ENCODE results near the gene KCNAB1.
"Not testable (repeated sequence)": the region's sequence is repeated elsewhere in the genome, so short reads cannot be mapped to it uniquely, and the experiment has no call there.

Gene KCNAB1

DNA sequence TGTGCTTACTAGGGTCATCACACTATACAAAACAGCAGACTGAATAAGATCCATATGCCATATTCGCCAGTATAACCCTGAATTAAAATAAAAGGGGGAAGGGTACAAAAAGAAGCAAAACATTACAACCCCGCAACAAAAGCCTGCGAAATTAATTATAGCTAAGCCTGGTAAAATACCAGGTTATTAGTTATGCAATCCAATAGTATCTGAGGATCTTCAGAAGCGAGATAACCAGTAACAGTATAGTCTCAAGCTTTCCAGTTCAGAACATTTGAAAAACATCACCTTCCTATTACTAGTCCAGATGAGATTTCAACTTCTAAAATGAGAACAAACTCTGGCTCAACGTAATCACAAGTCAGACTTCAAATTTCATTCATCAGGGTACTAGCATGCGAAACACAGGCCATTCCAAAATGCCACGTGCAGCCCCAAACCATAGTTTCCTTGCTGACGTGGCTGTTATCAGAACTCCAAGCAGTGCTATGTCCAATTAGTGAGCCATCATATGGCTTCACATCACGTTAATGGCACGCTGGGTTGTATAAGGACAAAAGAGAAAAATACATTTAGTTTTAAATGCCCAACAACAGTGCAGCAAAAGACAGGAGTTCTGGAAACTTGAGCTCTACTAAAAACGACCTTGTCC is 433.5 kb downstream of the KCNAB1 start:
- DNase-seq: no peak

DNA sequence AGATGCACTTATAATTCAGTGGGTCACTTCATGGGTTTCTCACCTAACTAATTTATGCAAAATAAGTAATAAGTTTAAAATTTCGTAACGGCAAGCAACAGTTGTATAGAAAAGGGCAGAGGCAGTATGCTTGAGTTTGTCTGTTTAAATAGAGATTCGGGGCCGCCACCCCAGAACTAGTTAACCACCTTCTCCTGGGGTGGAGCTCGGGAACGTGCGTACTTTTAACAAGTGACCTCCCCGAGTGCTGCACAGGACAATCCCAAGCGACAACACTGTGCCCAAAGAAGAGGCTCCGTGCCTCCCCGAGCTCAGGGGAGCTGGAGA is 434.1 kb downstream of the KCNAB1 start:
- DNase-seq: no peak

DNA sequence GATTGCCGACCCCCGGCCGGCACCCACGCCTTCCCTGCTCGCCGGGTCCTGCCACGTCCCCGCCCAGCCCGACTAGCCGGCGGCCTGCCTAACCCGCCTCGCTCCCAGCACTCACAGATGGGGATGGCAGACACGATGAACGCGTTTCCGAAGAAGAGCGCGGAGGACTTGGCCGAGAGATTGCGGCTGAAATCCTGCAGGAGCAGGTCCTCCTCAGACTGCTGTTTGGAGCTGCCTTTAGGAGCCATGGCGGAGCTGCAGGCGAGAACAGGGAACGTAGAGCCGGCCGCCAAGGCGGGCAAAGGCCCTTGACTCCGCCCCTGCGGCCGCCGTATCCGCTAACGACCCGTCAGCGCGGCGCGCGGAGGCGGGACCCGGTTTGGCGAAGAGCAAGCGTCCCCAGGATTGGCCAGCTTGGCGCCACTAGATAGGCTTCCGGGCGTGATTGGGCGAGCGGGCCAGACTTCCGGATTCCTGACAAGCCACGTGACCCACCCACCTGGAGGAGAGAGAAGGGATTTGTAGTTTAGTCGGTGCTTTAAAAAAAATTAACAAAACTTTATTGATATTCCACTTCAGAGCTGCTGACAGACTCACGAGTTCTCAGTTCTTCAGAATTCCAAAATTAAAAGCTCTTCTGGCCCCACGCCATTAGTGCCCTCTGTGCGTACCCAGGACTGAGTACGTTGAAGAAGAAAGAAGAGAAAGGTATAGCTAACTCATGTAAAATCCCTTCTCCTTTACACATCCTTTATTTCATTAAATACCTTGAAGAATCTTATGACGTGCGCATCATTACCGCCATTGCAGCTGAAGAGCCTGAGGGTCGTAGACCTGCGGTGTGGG is 434.7 kb downstream of the KCNAB1 start, which contains the start of gene SSR3:
TSS of gene SSR3 (minus strand) at position 276 of the 846 bp plus-strand sequence. CDS start at position 248, 28 bp downstream.
- peak; percentile 98 for DNase-seq

DNA sequence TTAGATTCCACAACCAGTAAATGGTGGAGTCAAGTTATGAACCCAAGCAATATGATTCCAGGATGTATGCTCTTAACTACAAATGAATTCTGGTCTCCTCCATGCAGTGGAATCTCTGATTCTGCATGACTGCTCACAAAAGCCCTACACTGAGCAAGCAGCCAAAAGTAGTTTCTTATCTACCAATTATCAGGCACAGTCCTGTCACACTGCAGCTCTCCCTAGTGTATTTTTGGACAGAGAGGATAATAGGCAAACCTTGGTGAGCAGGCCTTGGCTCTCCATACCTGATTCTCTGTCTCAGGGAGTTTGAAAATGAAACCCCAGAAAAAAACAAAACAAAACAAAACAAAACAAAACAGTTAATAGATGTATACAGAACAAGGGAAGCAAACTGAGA is 438.0 kb downstream of the KCNAB1 start:
- no peak for DNase-seq

DNA sequence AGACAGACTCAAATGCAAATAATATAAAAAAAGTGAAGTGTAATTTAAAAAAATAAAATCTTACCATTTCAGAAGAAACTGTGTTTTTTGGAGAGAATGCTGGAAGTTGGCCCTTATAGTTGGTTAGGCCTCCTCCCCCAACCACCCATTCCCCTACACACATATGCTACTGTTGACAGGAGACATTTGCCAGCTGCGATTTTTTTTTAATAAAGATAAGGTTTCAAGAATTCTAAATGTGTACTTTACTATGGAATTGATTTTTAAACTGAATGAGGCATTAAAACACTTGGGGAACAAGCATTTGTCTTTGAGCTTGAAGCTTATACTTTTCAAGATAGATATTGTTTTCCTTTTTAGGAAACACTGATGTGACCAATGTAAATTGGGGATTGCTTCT is 438.9 kb downstream of the KCNAB1 start:
- no peak for DNase-seq

DNA sequence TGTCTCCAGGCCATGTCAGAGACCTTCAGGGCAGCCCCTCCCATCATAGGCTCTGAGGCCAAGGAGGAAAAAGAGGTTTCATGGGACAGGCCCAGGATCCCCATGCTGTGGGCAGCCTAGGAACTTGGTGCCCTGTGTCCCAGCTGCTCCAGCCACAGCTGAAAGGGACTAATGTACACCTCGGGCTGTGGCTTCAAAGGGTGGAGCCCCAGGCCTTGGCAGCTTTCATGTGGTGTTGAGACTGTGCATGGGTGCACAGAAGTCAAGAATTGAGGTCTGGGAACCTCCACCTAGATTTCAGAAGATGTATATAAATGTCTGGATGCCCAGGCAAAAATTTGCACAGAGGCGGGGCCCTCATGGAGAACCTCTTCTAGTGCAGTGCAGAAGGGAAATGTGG is 441.2 kb downstream of the KCNAB1 start:
- no peak for DNase-seq

DNA sequence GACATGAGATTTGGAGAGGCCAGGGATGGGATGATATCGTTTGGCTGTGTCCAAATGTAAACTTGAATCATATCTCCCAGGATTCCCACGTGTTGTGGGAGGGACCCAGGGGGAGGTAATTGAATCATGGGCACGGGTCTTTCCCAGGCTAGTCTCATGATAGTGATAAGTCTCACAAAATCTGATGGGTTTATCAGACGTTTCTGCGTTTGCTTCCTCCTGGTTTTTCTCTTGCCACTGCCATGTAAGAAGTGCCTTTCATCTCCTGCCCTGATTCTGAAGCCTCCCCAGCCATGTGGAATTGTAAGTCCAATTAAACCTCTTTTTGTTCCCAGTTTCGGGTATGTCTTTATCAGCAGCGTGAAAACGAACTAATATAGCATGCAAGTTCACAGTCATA is 442.1 kb downstream of the KCNAB1 start:
- DNase-seq: not testable (repeated sequence)

DNA sequence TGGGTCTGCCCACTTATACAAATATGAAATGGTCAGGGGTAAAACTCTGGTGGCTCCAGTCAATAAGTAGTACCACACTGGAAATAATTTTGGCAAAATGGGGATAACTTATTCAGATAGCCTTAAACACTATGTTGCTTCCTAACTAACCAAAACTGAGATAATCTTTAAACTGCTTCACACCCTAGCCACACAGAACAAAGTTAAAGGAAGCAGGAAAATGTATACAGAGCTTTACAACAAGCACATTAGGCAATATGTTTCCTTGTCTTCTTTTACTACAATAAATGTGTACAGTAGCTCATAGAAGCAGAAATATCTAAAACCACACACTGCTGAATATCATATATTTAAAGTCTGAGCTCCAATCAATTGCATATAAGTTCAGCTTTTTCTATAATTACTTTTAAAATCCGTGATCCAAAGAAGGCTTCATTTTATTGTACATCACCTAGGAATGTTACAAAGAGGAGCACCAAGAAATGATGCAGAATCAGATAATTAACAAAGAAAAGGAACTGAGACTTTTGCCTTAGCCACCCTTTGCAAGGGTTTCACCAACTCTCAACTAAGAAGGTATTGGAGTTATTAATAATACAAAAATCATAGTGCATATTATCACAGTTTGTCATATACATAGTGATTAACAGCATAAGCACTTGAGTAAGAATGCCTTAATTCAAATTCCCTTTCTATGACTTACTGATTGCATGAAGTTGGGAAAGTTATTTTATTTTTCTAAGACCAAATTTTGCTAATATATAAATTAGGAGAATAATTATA is 443.7 kb downstream of the KCNAB1 start:
- no peak for DNase-seq

DNA sequence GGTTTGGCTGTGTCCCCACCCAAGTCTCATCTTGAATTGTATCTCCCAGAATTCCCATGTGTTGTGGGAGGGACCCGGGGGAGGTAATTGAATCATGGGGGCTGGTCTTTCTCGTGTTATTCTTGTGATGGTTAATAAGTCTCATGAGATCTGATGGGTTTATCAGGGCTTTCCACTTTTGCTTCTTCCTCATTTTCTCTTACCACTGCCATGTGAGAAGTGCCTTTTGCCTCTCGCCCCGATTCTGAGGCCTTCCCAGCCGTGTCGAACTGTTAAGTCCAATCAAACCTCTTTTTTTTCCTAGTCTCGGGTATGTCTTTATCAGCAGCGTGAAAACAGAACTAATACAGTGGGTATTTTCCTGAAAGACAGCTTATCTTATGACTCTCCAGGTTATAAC is 448.6 kb downstream of the KCNAB1 start:
- DNase-seq: not testable (repeated sequence)

DNA sequence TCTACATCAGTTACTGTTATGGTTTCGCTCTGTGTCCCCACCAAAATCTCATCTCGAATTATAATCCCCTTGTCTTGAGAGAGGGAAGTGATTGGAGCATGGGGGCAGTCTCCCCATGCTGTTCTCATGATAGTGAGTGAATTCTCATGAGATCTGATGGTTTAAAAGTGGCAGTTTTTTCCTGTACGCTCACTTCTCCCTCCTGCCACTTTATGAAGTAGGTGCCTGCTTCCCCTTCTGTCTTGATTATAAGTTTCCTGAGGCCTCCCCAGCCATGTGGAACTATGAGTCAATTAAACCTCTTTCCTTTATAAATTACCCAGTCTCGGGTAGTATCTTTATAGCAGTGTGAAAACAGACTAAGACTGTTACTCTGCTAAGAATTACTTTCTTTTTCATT is 449.5 kb downstream of the KCNAB1 start:
- not testable (repeated sequence) for DNase-seq

DNA sequence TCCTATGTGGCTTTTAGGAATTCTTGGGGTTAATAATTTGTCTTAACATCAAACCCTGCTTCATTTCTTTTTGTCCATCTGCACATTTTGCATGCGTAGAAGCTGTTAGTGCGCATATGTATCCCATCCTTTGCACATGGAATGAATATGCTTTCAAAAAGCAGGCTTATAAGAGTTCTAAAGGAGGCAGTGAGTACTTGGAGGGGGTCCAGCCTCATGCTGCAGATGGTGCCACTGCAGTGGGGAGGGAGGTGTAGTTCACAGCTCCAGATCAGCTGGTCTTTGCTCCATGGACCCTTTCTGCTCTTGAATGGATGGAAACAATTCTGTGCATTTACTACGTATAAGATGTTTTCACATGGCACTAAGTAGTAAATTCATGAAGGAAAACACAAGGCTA is 455.3 kb downstream of the KCNAB1 start:
- no peak for DNase-seq

DNA sequence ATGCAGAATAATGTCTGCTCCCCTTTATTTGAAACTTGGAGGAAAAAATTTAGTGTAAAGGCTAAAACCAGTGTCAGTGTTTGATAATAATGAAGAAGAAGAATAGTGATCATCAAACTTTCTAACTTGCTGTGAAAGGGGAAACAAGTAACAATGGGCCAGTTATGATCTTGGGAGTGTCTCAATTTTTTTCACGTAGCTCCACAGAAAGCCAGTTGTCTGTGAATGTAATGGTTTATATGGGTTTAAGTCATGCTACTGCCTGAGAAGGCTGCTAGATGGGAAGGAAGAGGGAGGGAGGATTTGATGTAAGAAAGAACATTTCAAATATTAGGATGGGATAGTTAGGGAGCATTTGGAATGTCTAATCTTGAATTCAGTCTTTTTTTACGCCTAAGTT is 455.7 kb downstream of the KCNAB1 start:
- DNase-seq: no peak

DNA sequence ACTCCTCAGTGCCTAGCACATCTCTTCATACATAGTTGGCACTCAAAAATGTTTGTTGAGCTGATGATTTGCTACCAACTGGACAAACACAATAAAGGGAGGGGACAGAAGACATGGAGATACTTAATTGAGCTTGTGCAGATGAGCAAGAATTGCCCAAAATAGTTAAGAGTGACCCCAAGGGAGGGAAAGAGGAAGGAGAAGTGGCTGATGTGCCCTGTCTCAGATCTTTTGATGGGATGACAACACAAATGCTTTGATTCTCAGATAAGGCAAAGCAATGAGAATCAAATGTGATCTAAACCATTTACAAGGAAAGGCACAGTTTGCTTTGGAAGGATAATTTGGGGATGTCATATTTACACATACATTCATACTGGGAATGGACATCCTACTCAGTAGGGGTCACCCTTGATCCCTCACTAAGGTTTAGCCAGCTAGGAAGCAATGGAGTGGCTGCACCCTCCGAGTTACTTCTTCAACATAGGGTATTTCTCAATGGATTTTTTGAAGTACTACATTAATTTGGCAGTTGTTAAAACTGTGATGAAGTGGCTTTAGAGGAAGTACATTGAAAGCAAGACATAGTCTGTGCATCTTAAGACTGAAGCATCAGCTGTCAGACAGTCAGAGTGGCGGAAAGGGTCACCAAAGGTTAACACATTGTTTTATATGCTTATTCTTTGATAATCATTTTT is 456.4 kb downstream of the KCNAB1 start:
- no peak for DNase-seq

DNA sequence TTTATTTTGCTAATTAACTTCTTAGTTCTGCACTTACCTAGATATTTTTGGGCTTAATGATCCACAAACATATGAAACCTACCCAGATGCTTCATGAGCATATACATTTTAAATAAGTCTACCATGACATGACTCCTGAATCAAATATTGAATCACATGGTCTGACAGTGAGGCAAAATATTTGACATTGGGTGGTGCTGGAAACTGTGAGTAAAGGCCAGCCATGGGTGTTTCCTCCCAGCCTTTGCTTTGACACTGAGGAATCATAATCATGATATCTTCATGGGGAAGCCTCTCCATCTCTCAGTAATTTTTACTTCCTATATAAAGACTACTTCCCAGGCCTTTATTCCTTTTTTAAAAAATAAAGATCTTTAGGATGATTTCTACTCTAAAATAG is 457.4 kb downstream of the KCNAB1 start:
- DNase-seq: no peak

DNA sequence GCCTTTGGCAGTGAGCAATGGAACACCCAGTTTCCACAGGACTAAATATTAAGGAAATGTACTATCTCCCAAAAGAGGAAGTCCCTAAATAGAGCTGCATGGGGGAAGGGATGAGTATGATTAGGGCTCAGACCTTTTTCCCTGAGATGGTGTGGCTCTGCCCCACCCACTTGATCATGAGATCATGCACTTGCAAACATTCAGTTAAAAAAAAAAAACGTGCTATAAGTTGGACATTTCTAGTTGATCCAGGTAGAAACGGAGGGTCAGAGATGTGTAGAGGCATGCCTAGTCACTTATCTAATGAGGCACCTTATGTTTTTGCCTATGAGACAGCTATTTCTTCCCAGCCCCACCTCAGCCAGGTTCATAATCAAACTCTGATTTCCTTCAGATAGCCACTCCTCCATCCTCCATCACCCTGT is 459.1 kb downstream of the KCNAB1 start:
- DNase-seq: no peak

DNA sequence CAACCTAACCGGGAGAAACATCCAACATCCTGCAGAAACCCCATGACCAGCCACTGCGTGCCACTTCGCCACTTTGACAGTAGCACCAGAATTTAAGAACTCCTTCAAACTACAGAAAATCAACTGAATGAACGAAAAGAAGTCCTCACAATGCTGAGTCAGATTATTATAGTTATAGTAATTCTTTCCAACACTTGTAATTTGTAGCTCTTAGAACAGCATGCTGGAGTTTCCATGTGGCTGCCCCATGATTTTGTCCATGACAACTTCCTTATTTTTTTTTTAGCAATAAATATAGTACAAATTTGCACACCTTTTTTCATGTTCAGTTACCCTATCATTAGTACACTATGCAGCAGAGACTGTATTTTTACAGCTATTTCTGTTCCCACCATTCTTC is 460.7 kb downstream of the KCNAB1 start:
- no peak for DNase-seq

DNA sequence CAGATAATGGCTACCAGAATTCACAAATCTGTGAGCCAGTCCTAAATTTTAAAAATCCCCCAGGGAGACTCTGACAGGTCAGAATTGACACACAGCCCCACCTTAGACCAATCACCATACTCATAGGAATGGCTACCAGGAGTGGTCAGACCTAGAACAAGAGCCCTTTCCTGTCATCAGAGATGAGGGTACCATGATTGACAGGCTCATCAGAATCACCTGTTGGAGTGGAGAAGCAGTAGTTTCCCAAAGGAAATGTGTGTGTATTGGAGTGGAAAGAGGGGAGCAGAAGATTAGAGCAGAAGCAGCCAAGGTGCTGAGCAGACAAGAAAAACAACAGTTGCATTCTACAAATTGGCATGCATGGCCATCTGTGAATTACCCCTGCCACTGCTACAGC is 461.6 kb downstream of the KCNAB1 start:
- DNase-seq: no peak

DNA sequence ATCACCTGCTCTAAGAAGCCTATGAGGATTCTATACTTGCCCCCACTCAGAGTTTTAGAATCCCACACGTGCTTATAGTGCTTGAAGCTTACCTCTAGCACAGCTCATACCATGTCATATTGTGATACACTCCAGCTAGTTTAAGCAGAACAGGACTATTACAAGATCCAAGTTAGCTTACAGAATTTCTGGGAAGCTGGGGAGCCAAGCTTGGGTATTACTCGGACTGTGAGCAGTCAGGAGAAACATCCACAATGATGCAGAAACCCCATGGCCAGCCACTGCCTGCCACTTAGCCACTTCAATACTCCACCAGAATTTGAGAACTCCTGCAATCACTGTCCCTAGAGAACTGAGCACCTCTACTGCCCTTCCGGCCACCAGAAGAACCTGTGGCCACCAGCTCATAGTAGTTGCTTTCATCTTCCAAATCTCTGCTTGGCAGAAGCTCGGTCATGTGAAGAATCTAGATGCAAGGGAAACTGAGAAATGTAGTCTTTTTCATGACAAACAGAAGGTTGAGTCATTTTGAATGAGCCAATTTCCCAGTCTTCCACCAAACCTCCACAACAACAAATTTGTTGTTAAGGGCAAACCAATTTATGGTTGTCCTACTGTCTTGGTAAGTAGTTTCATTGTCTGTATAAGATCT is 462.3 kb downstream of the KCNAB1 start:
- no peak for DNase-seq

DNA sequence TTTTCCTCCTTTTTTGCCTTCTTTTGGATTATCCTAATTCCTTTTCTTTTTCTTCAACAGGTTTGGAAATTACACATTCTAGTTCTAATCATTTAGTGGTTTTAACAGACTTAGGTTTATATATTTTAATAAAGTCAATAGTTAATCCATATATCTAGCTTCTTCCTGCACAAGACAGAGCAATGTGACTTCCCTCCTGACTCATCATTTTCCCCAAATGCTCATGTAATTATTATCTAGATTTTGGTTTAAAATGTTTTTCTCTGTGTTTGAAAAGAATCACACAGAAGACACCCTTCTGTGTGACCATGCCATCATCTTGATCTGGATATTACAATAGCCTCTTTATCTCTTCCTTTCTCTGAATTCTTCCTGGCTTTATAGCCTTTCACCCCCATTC is 463.1 kb downstream of the KCNAB1 start:
- DNase-seq: no peak

DNA sequence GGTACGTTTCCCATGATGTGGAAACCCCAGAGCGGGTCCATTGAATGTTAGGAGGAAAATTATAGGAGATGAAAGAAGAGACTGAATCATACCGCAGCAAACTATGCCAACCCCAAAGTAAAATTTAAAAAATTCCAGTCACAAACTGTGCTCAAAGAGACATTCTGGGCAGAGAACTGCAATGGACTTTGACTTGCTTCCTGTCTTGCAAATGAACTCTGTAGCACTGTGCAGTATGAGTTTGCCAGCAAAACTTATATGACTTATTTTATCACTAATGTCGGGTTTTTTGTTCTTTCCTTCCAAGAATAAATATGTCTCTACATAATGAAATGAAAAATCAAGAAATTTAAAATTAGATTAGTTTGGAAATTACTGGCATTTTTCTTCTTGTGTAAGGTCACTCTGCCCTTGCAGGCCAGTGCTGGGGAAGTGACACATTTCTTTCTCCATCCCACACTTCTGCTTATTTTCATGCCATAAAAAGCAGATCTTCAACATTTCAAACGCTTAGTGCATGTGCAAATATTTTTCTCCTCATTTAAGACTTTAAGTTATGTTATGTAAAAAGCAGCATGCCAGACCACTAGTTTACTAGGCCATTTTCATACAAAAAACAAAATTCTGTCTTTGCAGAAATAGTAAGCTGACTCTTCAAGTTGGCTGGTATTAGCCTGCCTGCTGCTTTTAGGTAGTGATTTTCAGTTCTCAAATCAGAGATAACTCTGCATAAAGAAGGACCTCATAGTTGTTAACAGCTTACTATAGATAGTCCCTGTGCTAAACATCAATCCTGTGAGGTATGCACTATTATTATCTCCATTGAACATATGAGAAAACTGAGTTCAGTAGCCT is 466.8 kb downstream of the KCNAB1 start:
- no peak for DNase-seq

DNA sequence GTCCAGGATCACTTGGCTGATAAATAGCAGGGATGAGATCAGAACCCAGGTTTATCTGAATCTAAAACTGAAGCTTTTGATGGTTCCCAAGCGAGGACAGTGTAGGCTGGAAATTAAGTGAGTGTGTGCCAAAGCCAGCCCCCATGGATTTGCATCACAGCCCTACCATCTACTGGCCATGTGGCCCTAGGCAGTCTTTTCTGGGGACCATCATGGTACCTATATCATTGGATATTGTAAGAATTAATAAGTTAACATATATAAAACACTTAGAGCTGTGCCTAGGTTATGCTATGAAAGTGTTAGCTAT is 467.3 kb downstream of the KCNAB1 start:
- DNase-seq: no peak
